ENCODE measurements around the gene SLC25A41.

- TF ChIP-seq POLR2A (IDR thresholded peaks at IDR 0.05) = no peak
- no peak for TF ChIP-seq CTCF (IDR thresholded peaks at IDR 0.05)
Observed at GRCh38 chr19:6376512-6377190, 56.9 kb downstream of the SLC25A41 start.

Measured in right lobe of liver (tissue), 4 donors.